Esophagus (tissue), 2 donors: ENCODE data around the gene ZNRD2. TPM values are rescaled to one million over a fixed set of nuclear protein-coding genes. Genes with fewer than 3 reads are reported as not detected.

Source experiments
- H3K27ac ChIP-seq, 2 donors: one replicate each; pipeline ENCODE4 v1.5.1; 2013; ENCODE audit warnings: low read depth in 2 of 2, mild to moderate bottlenecking in 2 of 2, inconsistent platforms in 1 of 2, low read length in 1 of 2, moderate library complexity in 1 of 2
- H3K27me3 ChIP-seq, 2 donors: one replicate each; pipeline ENCODE4 v1.6.1; 2013; ENCODE audit warnings: low read length in 2 of 2, control low read depth in 1 of 2, mild to moderate bottlenecking in 1 of 2; ENCODE audit not compliant: insufficient read depth in 2 of 2, control insufficient read depth in 1 of 2
- H3K36me3 ChIP-seq, 2 donors: one replicate each; pipeline ENCODE4 v1.6.1; 2013; ENCODE audit warnings: low read length in 1 of 2; ENCODE audit not compliant: control insufficient read depth in 2 of 2, insufficient read depth in 2 of 2
- H3K4me1 ChIP-seq, 2 donors: one replicate each; pipeline ENCODE4 v1.6.1; 2013; ENCODE audit warnings: low read length in 1 of 2; ENCODE audit not compliant: control insufficient read depth in 2 of 2, insufficient read depth in 2 of 2
- H3K4me3 ChIP-seq, 2 donors: one replicate each; pipeline ENCODE4 v1.5.1; 2013; ENCODE audit warnings: low read length in 2 of 2, mild to moderate bottlenecking in 2 of 2, low read depth in 1 of 2, moderate library complexity in 1 of 2
- H3K9me3 ChIP-seq, 2 donors: one replicate each; pipeline ENCODE4 v1.6.1; 2013; ENCODE audit warnings: mild to moderate bottlenecking in 2 of 2, low read depth in 1 of 2, low read length in 1 of 2, moderate library complexity in 1 of 2; ENCODE audit not compliant: control insufficient read depth in 2 of 2, insufficient read depth in 1 of 2
- WGBS, 2 donors: extraction: QIAGEN DNeasy Blood & Tissue Kit; methylation state at CpG; one replicate each; pipeline ENCODE4 v1.1.7; 2013; 5-methylcytosine and 5-hydroxymethylcytosine counted together
- polyA plus RNA-seq, 2 donors: library from polyadenylated mRNA; stranded (reverse); fragments of 200-250 nt; gene quantifications; one replicate each; pipeline ENCODE4 v1.2.3, GENCODE V29; 2013
- donor health status: healthy with polysubstance abuse.
- donor health status: Bipolar disorder and iron deficiency.

The ZNRD2 gene
- polyA plus RNA-seq, 2 donors = 38.9 to 52.1 TPM

GRCh38 chr11:65620666-65621065, 50.4 kb downstream of the ZNRD2 start:
- no peaks in the 10 kb centered on the region for H3K9me3 ChIP-seq
- peaks cover 11 to 71% of the 10 kb centered on the region in 2 donors for H3K36me3 ChIP-seq
- peaks cover 1 to 4% of the 10 kb centered on the region in 2 donors for H3K4me1 ChIP-seq
- H3K27me3 ChIP-seq = no peaks in the 10 kb centered on the region
- H3K4me3 ChIP-seq = no peak overlapping the region
- WGBS, 2 donors = 87 to 90% methylated on average over 19 of the region's 19 CpGs
- H3K27ac ChIP-seq = no peak overlapping the region

- no peak overlapping the region for H3K27ac ChIP-seq
- no peak overlapping the region for H3K4me3 ChIP-seq
- H3K9me3 ChIP-seq = no peaks in the 10 kb centered on the region
- 94 to 97% methylated on average over 14 of the region's 14 CpGs for WGBS, 2 donors
- H3K36me3 ChIP-seq = peaks cover 14 to 78% of the 10 kb centered on the region in 2 donors
- H3K4me1 ChIP-seq = peaks cover 3 to 4% of the 10 kb centered on the region in 2 donors
- H3K27me3 ChIP-seq = no peaks in the 10 kb centered on the region
Measured at GRCh38 chr11:65621460-65621859, 51.2 kb downstream of the ZNRD2 start.

Other genes with a start within 250 kb of the ZNRD2 start
- gene DPF2, start 236.6 kb upstream of the ZNRD2 start, polyA plus RNA-seq = 10 to 100 TPM; 12.2 to 17.4 TPM
- under 1 TPM; 0.10 to 0.16 TPM for gene TIGD3, start 215.7 kb upstream of the ZNRD2 start, polyA plus RNA-seq
- 1 to 10 TPM; 2.4 to 6.0 TPM for gene SLC25A45, start 187.8 kb upstream of the ZNRD2 start, polyA plus RNA-seq
- 10 to 100 TPM; 25.2 to 27.8 TPM for gene FRMD8, start 183.8 kb upstream of the ZNRD2 start, polyA plus RNA-seq
- 1,000 to 10,000 TPM in 1 of 2 donors, 100 to 1,000 TPM in 1; 536 to 1,203 TPM for gene NEAT1, start 147.7 kb upstream of the ZNRD2 start, polyA plus RNA-seq
- 1,000 to 10,000 TPM in 1 of 2 donors, 10 to 100 TPM in 1; 94.9 to 1,950 TPM for gene MALAT1, start 71.4 kb upstream of the ZNRD2 start, polyA plus RNA-seq
- 10 to 100 TPM; 41.8 to 52.4 TPM for gene SCYL1, start 45.4 kb upstream of the ZNRD2 start, polyA plus RNA-seq
- 10 to 100 TPM; 32.8 to 36.4 TPM for gene LTBP3, start 12.1 kb upstream of the ZNRD2 start, polyA plus RNA-seq
- gene FAM89B, start 2.1 kb downstream of the ZNRD2 start, polyA plus RNA-seq = 10 to 100 TPM; 27.9 to 36.5 TPM
- gene EHBP1L1, start 5.6 kb downstream of the ZNRD2 start, polyA plus RNA-seq = 10 to 100 TPM; 54.4 to 61.6 TPM
- gene KCNK7, start 25.3 kb downstream of the ZNRD2 start, polyA plus RNA-seq = 10 to 100 TPM; 18.4 to 19.8 TPM
- 10 to 100 TPM; 25.7 to 35.2 TPM for gene MAP3K11, start 43.7 kb downstream of the ZNRD2 start, polyA plus RNA-seq
- gene PCNX3, start 45.3 kb downstream of the ZNRD2 start, polyA plus RNA-seq = 10 to 100 TPM; 15.0 to 16.1 TPM
- gene SIPA1, start 67.6 kb downstream of the ZNRD2 start, polyA plus RNA-seq = 10 to 100 TPM; 22.8 to 32.5 TPM
- 10 to 100 TPM; 39.6 to 40.0 TPM for gene RELA, start 92.4 kb downstream of the ZNRD2 start, polyA plus RNA-seq
- 10 to 100 TPM; 55.6 to 60.3 TPM for gene KAT5, start 141.8 kb downstream of the ZNRD2 start, polyA plus RNA-seq
- 10 to 100 TPM; 26.3 to 41.8 TPM for gene RNASEH2C, start 150.3 kb downstream of the ZNRD2 start, polyA plus RNA-seq
- gene AP5B1, start 210.5 kb downstream of the ZNRD2 start, polyA plus RNA-seq = 10 to 100 TPM; 10.1 to 10.9 TPM
- 10 to 100 TPM; 38.2 to 49.9 TPM for gene OVOL1, start 216.6 kb downstream of the ZNRD2 start, polyA plus RNA-seq